Umbilical cord (tissue), 1 donor: Measurements from ENCODE around the gene SSH3. TPM values are rescaled to one million over a fixed set of nuclear protein-coding genes. Genes with fewer than 3 reads are reported as not detected.

ENCODE experiments used
- total RNA-seq: library from RNA; depleted of rRNA; stranded (reverse); fragments of >200 nt; gene quantifications from one replicate; pipeline ENCODE4 v1.2.3, GENCODE V29; 2014; ENCODE audit warnings: low replicate concordance; ENCODE audit not compliant: insufficient read depth

Gene SSH3
- total RNA-seq, 1 donor from 2014 or later = 7.5 TPM

Other genes with a start within 250 kb of the SSH3 start
- gene RHOD, start 246.7 kb upstream of the SSH3 start, total RNA-seq = 15.2 TPM
- 44.1 TPM for gene KDM2A, start 184.3 kb upstream of the SSH3 start, total RNA-seq
- gene GRK2, start 37.1 kb upstream of the SSH3 start, total RNA-seq = 46.2 TPM
- gene ANKRD13D, start 14.2 kb upstream of the SSH3 start, total RNA-seq = 31.1 TPM
- gene POLD4, start 50.0 kb downstream of the SSH3 start, total RNA-seq = 52.7 TPM
- gene CLCF1, start 70.1 kb downstream of the SSH3 start, total RNA-seq = 11.1 TPM
- gene RAD9A, start 88.5 kb downstream of the SSH3 start, total RNA-seq = 9.4 TPM
- 50.1 TPM for gene PPP1CA, start 98.3 kb downstream of the SSH3 start, total RNA-seq
- 0.72 TPM for gene TBC1D10C, start 100.6 kb downstream of the SSH3 start, total RNA-seq
- gene CARNS1, start 112.1 kb downstream of the SSH3 start, total RNA-seq = 1.2 TPM
- 33.0 TPM for gene RPS6KB2, start 125.0 kb downstream of the SSH3 start, total RNA-seq
- 9.9 TPM for gene PTPRCAP, start 134.2 kb downstream of the SSH3 start, total RNA-seq
- gene CORO1B, start 139.9 kb downstream of the SSH3 start, total RNA-seq = 35.2 TPM
- not detected for gene GPR152, start 149.2 kb downstream of the SSH3 start, total RNA-seq
- gene CABP4, start 151.8 kb downstream of the SSH3 start, total RNA-seq = 0.96 TPM
- gene TMEM134, start 165.7 kb downstream of the SSH3 start, total RNA-seq = 10.6 TPM
- 78.0 TPM for gene AIP, start 179.5 kb downstream of the SSH3 start, total RNA-seq
- gene PITPNM1, start 201.8 kb downstream of the SSH3 start, total RNA-seq = 28.6 TPM
- gene CDK2AP2, start 204.6 kb downstream of the SSH3 start, total RNA-seq = 17.3 TPM
- not detected for gene CABP2, start 219.9 kb downstream of the SSH3 start, total RNA-seq